NCI-H748 treated with DMSO at 0.1 percent for 48 hours (cell line): ENCODE measurements around the gene CTBS.

Source experiments
- DNase-seq: peaks from one replicate; lab custom pipeline; 2025; lab: John Stamatoyannopoulos, UW

The CTBS gene

DNA sequence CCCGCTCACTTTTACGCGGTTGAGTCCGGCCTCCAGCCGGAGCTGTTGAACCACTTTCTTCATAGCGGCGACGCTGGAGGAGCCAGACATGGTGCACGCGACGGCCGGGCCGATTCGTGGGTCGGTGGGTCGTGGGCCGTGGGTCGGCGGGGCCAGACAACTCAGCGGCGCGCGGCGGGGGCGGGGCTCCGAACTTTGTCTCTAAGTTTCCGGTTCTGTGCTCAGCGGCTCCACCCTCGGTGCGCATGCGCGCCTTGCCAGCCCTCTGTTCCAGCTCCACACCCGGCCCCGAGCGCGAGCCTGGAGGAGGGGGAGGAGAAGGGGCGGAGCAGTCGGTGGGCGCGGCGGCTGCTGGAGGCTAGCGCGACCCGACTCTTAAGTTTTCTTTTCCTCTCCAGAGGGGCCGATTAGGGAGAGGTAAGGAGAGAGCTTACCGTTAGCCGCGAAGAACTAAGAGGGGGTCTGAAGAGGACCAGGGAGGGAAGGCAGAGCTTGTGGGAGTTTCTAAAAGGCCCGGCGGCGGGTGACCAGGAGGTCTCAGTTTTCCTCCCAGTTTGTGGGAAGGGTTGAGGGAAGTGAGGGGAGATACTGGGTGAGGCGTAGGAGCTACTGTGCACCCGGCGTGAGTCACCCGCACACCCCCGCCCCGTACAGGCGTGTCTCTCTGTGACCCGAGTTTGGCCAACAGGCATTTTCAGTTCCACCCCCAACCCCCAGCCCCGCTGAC lies 68.1 kb downstream of the CTBS start, which contains the start of the genes GNG5 and SPATA1:
Gene GNG5 (minus strand): TSS at position 580 of the 727 bp plus-strand sequence. CDS start 490 bp downstream, at position 90.
Gene SPATA1 (plus strand): TSS at position 385 of the 727 bp plus-strand sequence. CDS start 9,974 bp downstream, outside the sequence.
- DNase-seq: peak; percentile 89

- peak; percentile 73 for DNase-seq
Observed at GRCh38 chr1:84505493-84506001, 68.7 kb downstream of the CTBS start.

- DNase-seq: no peak
Observed at GRCh38 chr1:84504580-84505492, 69.4 kb downstream of the CTBS start.

DNA sequence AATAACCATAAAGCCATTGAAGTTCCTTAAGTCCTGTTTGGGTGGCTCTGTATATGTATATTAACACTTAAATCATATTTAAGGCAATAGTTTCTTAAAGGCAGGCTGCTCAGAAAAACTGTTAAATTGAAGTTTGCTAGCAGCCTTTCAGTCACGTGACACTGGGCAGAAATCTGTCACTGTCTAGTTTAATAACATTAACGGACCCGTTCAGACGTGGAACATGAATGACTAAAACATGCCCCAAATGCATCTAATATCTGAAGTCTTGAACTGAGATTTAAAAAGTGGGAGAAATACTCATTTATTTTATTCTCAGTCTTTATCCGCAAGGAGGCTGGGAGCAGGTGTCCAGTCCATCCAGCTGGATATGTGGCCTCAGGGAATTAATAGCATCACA lies 71.3 kb downstream of the CTBS start:
- DNase-seq: no peak
